TTC549 (cell line): ENCODE measurements around the gene LGR6.

Experiments used
- FAIRE-seq: peaks from 2 replicates; lab custom pipeline; 2012; peaks lifted over from hg19 to GRCh38; lab: Jason Lieb, UNC

LGR6 gene

GRCh38 chr1:202268817-202269216 lies 75.2 kb downstream of the LGR6 start:
- FAIRE-seq: no peak

GRCh38 chr1:202270871-202271326 lies 77.3 kb downstream of the LGR6 start:
- FAIRE-seq: no peak

DNA sequence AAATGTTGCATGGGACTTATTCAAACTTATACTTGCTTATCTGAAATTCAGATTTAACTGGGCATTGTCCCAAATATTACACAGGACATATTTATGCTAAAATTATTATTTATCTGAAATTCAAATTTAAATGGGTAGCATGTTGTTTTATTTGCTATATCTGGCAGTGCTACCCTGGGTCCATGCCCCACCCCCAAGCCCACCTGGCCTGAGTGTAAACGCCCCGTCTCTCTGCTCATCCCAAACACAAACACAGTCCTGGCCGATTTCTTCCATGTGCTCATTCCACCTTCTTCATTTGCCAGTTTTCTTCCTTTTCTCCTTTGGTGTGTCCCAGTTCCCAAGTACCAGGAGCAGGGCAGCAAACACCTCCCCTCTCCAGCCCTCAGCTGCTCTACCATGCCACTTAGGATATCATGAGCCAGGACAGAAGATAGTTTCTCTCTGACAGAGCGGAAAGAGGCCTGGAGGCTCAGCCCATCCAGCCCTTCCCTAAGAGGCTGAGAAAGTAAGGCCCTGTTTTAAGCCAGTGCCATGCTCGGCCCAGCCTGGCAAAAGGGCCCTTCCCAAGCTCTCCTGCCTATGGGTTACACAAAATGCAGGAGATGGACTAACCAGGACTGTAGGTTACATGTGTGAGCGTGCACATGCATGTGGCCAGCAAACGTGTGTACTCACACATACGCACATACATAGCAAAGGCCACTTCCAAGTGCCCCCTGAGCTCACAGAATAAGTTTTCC lies 78.7 kb downstream of the LGR6 start:
- no peak for FAIRE-seq

- FAIRE-seq: no peak
Observed at GRCh38 chr1:202274611-202275010, 81.0 kb downstream of the LGR6 start.

- FAIRE-seq: no peak
Observed at GRCh38 chr1:202275061-202275770, 81.6 kb downstream of the LGR6 start.

- no peak for FAIRE-seq
Observed at GRCh38 chr1:202276081-202276715, 82.6 kb downstream of the LGR6 start.

DNA sequence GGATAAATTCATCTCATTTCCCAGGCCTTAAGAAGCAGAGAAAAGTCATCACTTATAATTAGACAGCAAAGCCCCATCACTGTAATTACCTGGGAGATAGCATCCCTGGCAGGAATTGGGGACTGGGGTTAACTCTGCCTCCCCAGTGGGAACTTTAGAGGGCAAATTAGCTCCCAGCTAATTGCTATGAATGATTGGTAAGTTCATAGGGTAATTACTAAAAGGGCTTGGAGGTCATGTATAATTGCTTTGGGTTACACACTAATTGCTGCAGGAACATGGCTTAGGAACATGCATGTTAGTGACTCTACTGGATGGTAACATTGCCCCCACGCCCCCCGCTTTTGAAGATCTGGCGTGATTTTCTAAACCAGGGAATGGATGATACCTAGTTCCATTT lies 83.3 kb downstream of the LGR6 start:
- FAIRE-seq: no peak

GRCh38 chr1:202278751-202279150 lies 85.2 kb downstream of the LGR6 start:
- no peak for FAIRE-seq

GRCh38 chr1:202279806-202280205 lies 86.2 kb downstream of the LGR6 start:
- no peak for FAIRE-seq

DNA sequence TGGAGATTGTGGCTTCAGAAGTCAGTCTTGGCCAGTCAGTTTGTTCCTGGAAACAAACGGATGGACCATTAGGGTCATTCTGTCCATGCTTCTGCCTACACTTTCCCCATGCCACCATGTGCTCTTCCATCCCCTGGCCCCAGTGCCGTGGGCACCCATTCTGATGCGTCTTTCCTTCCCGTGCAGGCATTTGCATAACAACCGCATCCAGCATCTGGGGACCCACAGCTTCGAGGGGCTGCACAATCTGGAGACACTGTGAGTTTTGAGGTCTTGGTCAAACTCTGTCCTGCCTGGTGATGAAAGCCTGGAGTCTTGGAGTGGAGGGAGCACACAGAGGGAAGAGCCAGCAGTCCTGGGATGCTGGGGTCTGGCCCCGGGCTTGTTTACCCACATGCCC lies 87.0 kb downstream of the LGR6 start:
- no peak for FAIRE-seq

DNA sequence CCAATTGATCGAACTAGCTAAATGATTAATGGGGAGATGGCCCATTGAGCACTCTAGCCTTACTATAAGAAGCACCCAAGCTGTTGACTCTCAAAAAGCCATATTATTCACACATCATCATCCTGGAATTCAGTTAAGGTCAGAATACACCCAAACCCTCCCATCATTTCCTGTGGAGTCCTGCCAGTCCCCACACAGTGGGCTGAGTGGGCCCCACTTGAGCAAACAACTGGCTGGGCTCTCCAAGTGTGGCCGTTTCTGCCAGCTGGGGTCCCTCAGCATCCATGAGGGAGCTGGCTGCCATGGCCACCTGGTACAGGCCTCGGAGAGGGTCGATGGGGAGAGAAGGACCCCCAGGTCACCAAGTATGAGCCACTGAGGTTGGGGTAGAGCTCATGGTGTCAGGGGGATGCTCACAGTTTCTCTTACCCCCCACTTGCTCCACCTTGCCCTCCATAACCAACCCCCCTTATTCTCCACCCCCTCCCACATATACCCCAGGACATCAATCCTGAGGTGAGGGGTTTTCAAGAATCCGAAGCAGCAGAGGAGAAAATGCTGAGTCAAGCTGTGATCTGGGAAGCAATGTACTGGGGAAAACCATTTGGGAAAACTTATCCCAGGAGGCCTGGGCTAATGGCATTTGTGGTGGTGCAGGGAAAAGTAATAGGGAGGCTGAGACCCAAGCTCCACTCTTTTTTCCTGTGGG lies 87.9 kb downstream of the LGR6 start:
- FAIRE-seq: no peak

DNA sequence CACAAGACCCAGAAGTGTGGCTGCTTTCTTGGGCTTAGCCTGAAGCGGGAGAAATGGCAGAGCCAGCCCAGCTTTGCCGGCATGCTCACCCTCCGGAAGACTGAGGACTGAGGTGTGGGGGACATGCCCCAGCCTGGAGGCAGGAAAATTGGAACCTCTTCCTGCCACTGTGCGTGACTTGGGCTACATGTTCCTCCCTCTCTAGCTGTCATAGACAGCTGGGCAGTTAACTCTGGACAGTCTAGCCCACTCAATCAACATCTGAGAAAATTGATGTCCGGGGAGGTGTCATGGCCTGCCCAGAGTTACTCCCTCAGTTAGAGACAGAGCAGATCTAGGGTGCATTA lies 88.4 kb downstream of the LGR6 start:
- no peak for FAIRE-seq

GRCh38 chr1:202282596-202283283 lies 89.1 kb downstream of the LGR6 start:
- no peak for FAIRE-seq

DNA sequence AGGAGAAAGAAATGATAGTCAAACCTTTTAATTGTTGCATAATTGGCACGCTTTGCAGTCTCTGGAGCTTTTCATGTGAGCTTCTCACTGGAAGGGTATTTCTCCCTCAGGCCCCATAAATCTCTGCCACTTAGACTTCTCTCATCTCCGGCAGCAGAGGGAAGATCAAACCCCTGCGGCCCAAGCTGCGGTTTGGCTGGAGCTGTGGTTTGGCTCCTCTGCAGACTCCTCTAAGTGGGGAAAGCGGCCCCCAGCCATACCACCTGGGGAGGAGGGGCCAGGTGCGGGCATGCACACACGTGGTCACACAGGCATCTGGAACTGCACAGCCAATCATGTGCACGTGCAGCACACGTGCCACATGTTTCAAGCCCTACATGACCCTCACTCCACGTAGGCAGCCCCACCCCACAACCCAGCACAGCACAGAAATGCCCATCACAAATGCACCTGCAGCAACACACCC lies 89.8 kb downstream of the LGR6 start:
- FAIRE-seq: no peak

GRCh38 chr1:202283991-202284390 lies 90.4 kb downstream of the LGR6 start:
- no peak for FAIRE-seq

- FAIRE-seq: no peak
Observed at GRCh38 chr1:202285908-202286307, 92.3 kb downstream of the LGR6 start.

GRCh38 chr1:202286622-202287097 lies 93.1 kb downstream of the LGR6 start:
- FAIRE-seq: no peak

DNA sequence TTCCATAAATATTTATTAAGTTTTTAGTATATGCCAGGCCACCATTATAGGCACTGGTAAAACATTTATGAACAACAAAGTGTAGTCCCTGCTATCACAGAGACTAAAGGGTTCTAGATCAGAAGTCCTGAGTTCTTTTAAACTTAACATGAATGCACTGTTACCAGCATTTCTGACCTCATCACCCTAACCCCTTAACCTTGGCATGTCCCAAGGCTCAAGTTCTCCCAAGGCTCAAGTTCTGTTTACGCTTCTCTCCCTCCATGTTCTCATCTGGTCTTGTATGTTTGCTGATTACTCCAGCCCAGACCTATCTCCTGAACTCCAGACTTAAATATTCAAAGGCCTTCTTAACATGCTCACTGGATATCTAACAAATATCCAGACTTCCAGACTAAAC lies 93.6 kb downstream of the LGR6 start:
- no peak for FAIRE-seq

- FAIRE-seq: no peak
Observed at GRCh38 chr1:202288177-202288576, 94.6 kb downstream of the LGR6 start.

DNA sequence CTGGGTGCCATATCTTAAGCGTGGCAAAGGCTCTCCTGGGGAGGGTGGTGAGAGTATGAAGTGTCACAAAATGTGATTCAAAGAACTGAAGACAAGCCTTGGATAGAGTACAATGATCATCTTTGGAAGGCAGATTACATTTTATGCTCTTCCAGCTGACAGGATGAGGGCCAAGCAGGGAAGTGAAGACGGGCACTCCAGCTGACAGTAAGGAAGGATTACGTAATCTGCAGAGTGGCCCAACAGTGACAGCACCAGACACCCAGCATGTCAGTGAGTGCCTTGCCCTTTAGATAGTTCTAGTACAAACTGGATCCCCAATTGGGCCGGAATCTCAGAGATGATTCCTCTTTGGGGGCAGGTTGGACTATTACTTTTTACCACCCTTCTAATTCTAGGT lies 95.4 kb downstream of the LGR6 start:
- FAIRE-seq: no peak

DNA sequence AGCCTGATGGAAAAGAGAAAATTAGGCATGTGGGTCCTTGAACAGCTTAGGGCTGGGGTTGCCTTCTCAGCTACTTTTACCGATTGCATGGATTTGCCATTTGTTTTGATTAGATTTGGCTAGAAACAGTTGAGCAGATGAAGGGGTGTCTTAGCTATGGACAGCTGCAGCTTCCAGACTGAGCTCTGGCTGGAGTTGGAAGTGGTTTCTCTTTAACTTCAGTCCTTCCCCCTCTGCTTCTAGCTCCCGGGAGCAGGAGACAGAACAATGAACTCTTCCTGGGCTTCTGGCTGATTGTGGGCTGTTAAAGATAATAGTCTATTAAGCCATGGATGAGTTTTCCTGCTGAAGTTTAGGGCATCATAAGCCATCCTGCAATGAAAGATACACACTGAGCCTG lies 97.4 kb downstream of the LGR6 start:
- no peak for FAIRE-seq
